Stimulated activated CD4-positive, alpha-beta T cell treated with anti-CD3 and anti-CD28 coated beads, Interleukin-15, amount 100 ng/mL, for 48 hours (primary cell): ENCODE data around the gene RAB2B.
A peak's percentile ranks its signal among the peaks of the same experiment; 100 is the strongest.
"Not testable (repeated sequence)": the region's sequence is repeated elsewhere in the genome, so short reads cannot be mapped to it uniquely, and the experiment has no call there.

Experiments used
- DNase-seq, 2 donors: peaks; one replicate each; pipeline ENCODE4 v3.0.0-alpha.2; 2020; ENCODE audit warnings: low read depth in 2 of 2

Gene RAB2B

GRCh38 chr14:21494902-21495762, 18.4 kb upstream of the RAB2B start:
- DNase-seq = no peak

GRCh38 chr14:21486640-21487087, 9.9 kb upstream of the RAB2B start:
- no peak for DNase-seq

GRCh38 chr14:21476523-21476924, 235 bp downstream of the RAB2B start:
- DNase-seq = peak in 1 of 2 donors; percentile 71

GRCh38 chr14:21475767-21476522, 814 bp downstream of the RAB2B start:
- DNase-seq = no peak

GRCh38 chr14:21467616-21468015, 9.1 kb downstream of the RAB2B start:
- no peak for DNase-seq

- DNase-seq = peak; percentile 99
Observed at GRCh38 chr14:21455912-21456667, 20.7 kb downstream of the RAB2B start, which contains the start of gene CHD8. Gene CHD8 (minus strand): TSS chr14:21456123. CDS start chr14:21431643, 24,480 bp downstream.

GRCh38 chr14:21455592-21455911, 21.2 kb downstream of the RAB2B start:
- no peak for DNase-seq

- no peak for DNase-seq
Observed at GRCh38 chr14:21454843-21455544, 21.8 kb downstream of the RAB2B start.

- DNase-seq = no peak
Observed at GRCh38 chr14:21449899-21450216, 26.9 kb downstream of the RAB2B start.

GRCh38 chr14:21442657-21443056, 34.1 kb downstream of the RAB2B start:
- DNase-seq = not testable (repeated sequence)

- DNase-seq = no peak
Observed at GRCh38 chr14:21440859-21441258, 35.9 kb downstream of the RAB2B start.

GRCh38 chr14:21437063-21437901, 39.5 kb downstream of the RAB2B start:
- DNase-seq = peak; percentile 96 to 98

GRCh38 chr14:21436567-21437062, 40.1 kb downstream of the RAB2B start:
- DNase-seq = no peak

- DNase-seq = no peak
Observed at GRCh38 chr14:21431126-21431525, 45.6 kb downstream of the RAB2B start.

- DNase-seq = no peak
Observed at GRCh38 chr14:21428930-21429329, 47.8 kb downstream of the RAB2B start.

- no peak for DNase-seq
Observed at GRCh38 chr14:21426692-21427091, 50.1 kb downstream of the RAB2B start.

- DNase-seq = no peak
Observed at GRCh38 chr14:21419528-21419927, 57.2 kb downstream of the RAB2B start.

GRCh38 chr14:21415329-21415728, 61.4 kb downstream of the RAB2B start:
- DNase-seq = no peak

- no peak for DNase-seq
Observed at GRCh38 chr14:21414137-21414631, 62.6 kb downstream of the RAB2B start.
